ENCODE measurements around the gene ATRNL1. TPM values are rescaled to one million over a fixed set of nuclear protein-coding genes. Genes with fewer than 3 reads are reported as not detected.
"Not testable (repeated sequence)": the region's sequence is repeated elsewhere in the genome, so short reads cannot be mapped to it uniquely, and the experiment has no call there.

Gene ATRNL1
- total RNA-seq, 2 experiments from 2014 or later = 0.41 to 1.0 TPM

GRCh38 chr10:115107830-115108229, 14.7 kb downstream of the ATRNL1 start:
- no peak overlapping the region for H3K27ac Mint-ChIP-seq
- H3K4me1 Mint-ChIP-seq = no peaks in the 10 kb centered on the region
- peaks cover 19% of the 10 kb centered on the region for H3K9me3 Mint-ChIP-seq
- no peaks in the 10 kb centered on the region for H3K36me3 Mint-ChIP-seq
- no peak overlapping the region for H3K4me3 Mint-ChIP-seq
- DNase-seq = no peak
- peaks cover 18% of the 10 kb centered on the region for H3K27me3 Mint-ChIP-seq

GRCh38 chr10:115117301-115117700, 24.1 kb downstream of the ATRNL1 start:
- no peak overlapping the region for H3K27ac Mint-ChIP-seq
- no peaks in the 10 kb centered on the region for H3K4me1 Mint-ChIP-seq
- H3K9me3 Mint-ChIP-seq = no peaks in the 10 kb centered on the region
- no peak for DNase-seq
- H3K36me3 Mint-ChIP-seq = no peaks in the 10 kb centered on the region
- peaks cover 27% of the 10 kb centered on the region for H3K27me3 Mint-ChIP-seq
- H3K4me3 Mint-ChIP-seq = no peak overlapping the region

GRCh38 chr10:115118346-115118745, 25.2 kb downstream of the ATRNL1 start:
- Mint-ChIP-seq H3K9me3 (no peaks in the 10 kb centered on the region), H3K27ac (no peak overlapping the region), H3K4me1 (no peaks in the 10 kb centered on the region), H3K36me3 (no peaks in the 10 kb centered on the region), H3K4me3 (no peak overlapping the region), H3K27me3 (peaks cover 29% of the 10 kb centered on the region)
- no peak for DNase-seq

- Mint-ChIP-seq H3K9me3 (no peaks in the 10 kb centered on the region), H3K4me1 (no peaks in the 10 kb centered on the region), H3K27me3 (peaks cover 8% of the 10 kb centered on the region)
These were observed 32.3 kb downstream of the ATRNL1 start for GRCh38 chr10:115125505-115125904.

GRCh38 chr10:115129752-115130151, 36.6 kb downstream of the ATRNL1 start:
- H3K27me3 Mint-ChIP-seq = peaks cover 13% of the 10 kb centered on the region
- H3K4me1 Mint-ChIP-seq = no peaks in the 10 kb centered on the region
- H3K36me3 Mint-ChIP-seq = no peaks in the 10 kb centered on the region
- H3K9me3 Mint-ChIP-seq = no peaks in the 10 kb centered on the region
- H3K4me3 Mint-ChIP-seq = no peak overlapping the region
- DNase-seq = no peak
- H3K27ac Mint-ChIP-seq = no peak overlapping the region

More at GRCh38 chr10:115125505-115125904, 32.3 kb downstream of the ATRNL1 start:
- H3K36me3 Mint-ChIP-seq = no peaks in the 10 kb centered on the region
- no peak overlapping the region for H3K4me3 Mint-ChIP-seq
- DNase-seq = no peak
- H3K27ac Mint-ChIP-seq = no peak overlapping the region

GRCh38 chr10:115136616-115137015, 43.5 kb downstream of the ATRNL1 start:
- Mint-ChIP-seq H3K27ac (no peak overlapping the region), H3K36me3 (no peaks in the 10 kb centered on the region), H3K4me1 (no peaks in the 10 kb centered on the region), H3K27me3 (peaks cover 19% of the 10 kb centered on the region), H3K9me3 (peaks cover 5% of the 10 kb centered on the region), H3K4me3 (no peak overlapping the region)
- DNase-seq = no peak

- no peaks in the 10 kb centered on the region for H3K4me1 Mint-ChIP-seq
- H3K27me3 Mint-ChIP-seq = peaks cover 6% of the 10 kb centered on the region
- H3K9me3 Mint-ChIP-seq = peaks cover 5% of the 10 kb centered on the region
- H3K27ac Mint-ChIP-seq = no peak overlapping the region
- no peak for DNase-seq
- H3K36me3 Mint-ChIP-seq = no peaks in the 10 kb centered on the region
- H3K4me3 Mint-ChIP-seq = no peak overlapping the region
These were observed 48.1 kb downstream of the ATRNL1 start for GRCh38 chr10:115141254-115141653.

- Mint-ChIP-seq H3K4me3 (no peak overlapping the region), H3K27ac (no peak overlapping the region), H3K27me3 (peaks cover 28% of the 10 kb centered on the region), H3K36me3 (no peaks in the 10 kb centered on the region), H3K9me3 (no peaks in the 10 kb centered on the region), H3K4me1 (no peaks in the 10 kb centered on the region)
- DNase-seq = no peak
These were observed 64.2 kb downstream of the ATRNL1 start for GRCh38 chr10:115157357-115157756.

GRCh38 chr10:115163129-115163528, 70.0 kb downstream of the ATRNL1 start:
- H3K36me3 Mint-ChIP-seq = no peaks in the 10 kb centered on the region
- no peak overlapping the region for H3K27ac Mint-ChIP-seq
- H3K9me3 Mint-ChIP-seq = no peaks in the 10 kb centered on the region
- peaks cover 3% of the 10 kb centered on the region for H3K27me3 Mint-ChIP-seq
- H3K4me1 Mint-ChIP-seq = no peaks in the 10 kb centered on the region
- no peak for DNase-seq
- H3K4me3 Mint-ChIP-seq = no peak overlapping the region

- Mint-ChIP-seq H3K9me3 (no peaks in the 10 kb centered on the region), H3K27me3 (peaks cover 3% of the 10 kb centered on the region), H3K4me3 (no peak overlapping the region), H3K4me1 (no peaks in the 10 kb centered on the region), H3K36me3 (no peaks in the 10 kb centered on the region), H3K27ac (no peak overlapping the region)
- no peak for DNase-seq
These were observed 71.1 kb downstream of the ATRNL1 start for GRCh38 chr10:115164220-115164619.

- no peaks in the 10 kb centered on the region for H3K4me1 Mint-ChIP-seq
- no peaks in the 10 kb centered on the region for H3K36me3 Mint-ChIP-seq
- no peak overlapping the region for H3K4me3 Mint-ChIP-seq
- no peaks in the 10 kb centered on the region for H3K9me3 Mint-ChIP-seq
- H3K27me3 Mint-ChIP-seq = no peaks in the 10 kb centered on the region
- no peak overlapping the region for H3K27ac Mint-ChIP-seq
- no peak for DNase-seq
These were observed 74.6 kb downstream of the ATRNL1 start for GRCh38 chr10:115167751-115168150.

GRCh38 chr10:115171392-115171960, 78.3 kb downstream of the ATRNL1 start:
- Mint-ChIP-seq H3K27ac (no peak overlapping the region), H3K36me3 (no peaks in the 10 kb centered on the region), H3K27me3 (peaks cover 7% of the 10 kb centered on the region), H3K4me3 (no peak overlapping the region), H3K9me3 (no peaks in the 10 kb centered on the region), H3K4me1 (no peaks in the 10 kb centered on the region)
- no peak for DNase-seq

GRCh38 chr10:115173915-115174443, 80.8 kb downstream of the ATRNL1 start:
- Mint-ChIP-seq H3K4me1 (no peaks in the 10 kb centered on the region), H3K27ac (no peak overlapping the region), H3K4me3 (no peak overlapping the region), H3K36me3 (no peaks in the 10 kb centered on the region), H3K9me3 (no peaks in the 10 kb centered on the region), H3K27me3 (peaks cover 7% of the 10 kb centered on the region)
- no peak for DNase-seq

- not testable (repeated sequence) for H3K27ac Mint-ChIP-seq, H3K9me3 Mint-ChIP-seq, H3K4me1 Mint-ChIP-seq, H3K36me3 Mint-ChIP-seq, H3K27me3 Mint-ChIP-seq, DNase-seq
- H3K4me3 Mint-ChIP-seq = peak overlapping the region; percentile 40
These were observed 114.1 kb downstream of the ATRNL1 start for GRCh38 chr10:115207276-115207675.

GRCh38 chr10:115209133-115209532, 116.0 kb downstream of the ATRNL1 start:
- Mint-ChIP-seq H3K4me1 (peaks cover 5% of the 10 kb centered on the region), H3K36me3 (no peaks in the 10 kb centered on the region), H3K4me3 (no peak overlapping the region), H3K27ac (no peak overlapping the region), H3K27me3 (no peaks in the 10 kb centered on the region), H3K9me3 (peaks cover 2% of the 10 kb centered on the region)
- no peak for DNase-seq

GRCh38 chr10:115214829-115215228, 121.7 kb downstream of the ATRNL1 start:
- no peaks in the 10 kb centered on the region for H3K36me3 Mint-ChIP-seq

More at GRCh38 chr10:115214829-115215228, 121.7 kb downstream of the ATRNL1 start:
- Mint-ChIP-seq H3K4me1 (no peaks in the 10 kb centered on the region), H3K27me3 (no peaks in the 10 kb centered on the region), H3K27ac (no peak overlapping the region), H3K9me3 (peaks cover 2% of the 10 kb centered on the region), H3K4me3 (no peak overlapping the region)
- no peak for DNase-seq

Data from activated naive CD8-positive, alpha-beta T cell treated with anti-CD3 and anti-CD28 coated beads for 36 hours (primary cell).